ENCODE results near the gene IMMP2L.

IMMP2L gene

DNA sequence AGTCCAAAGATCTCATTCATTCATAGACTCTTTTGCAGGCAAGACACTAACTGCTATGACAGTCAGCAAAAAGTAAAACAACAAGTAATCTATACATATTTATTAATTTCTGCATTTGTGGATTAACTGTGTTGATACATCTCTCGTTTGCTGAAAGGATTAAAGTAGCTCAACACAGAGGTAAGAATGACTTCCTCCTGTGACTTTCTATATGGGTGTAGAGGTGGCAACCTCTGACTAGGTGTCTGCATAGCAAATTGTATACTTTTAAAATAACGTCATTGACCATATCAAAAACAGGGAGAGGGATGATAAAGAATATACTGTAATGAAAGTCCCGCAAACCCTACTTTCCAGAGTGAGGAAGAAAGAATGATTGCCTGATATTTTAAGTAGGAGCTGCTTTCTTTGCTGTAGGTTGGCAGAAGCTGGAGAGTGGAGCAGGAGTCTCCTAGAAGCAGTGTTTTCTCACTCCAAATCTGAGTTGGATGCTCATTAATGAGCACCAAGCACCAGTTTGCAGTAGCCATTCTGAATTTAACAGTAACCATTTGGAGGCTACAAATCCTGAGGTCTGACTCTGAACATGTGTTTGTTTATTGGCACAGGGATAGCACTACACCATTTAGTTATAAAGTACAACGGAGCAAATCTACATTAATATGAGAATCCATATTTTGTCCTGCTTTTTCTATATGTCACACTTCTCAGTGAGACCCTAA, 480.6 kb downstream of the IMMP2L start:
- Mint-ChIP-seq H3K36me3 (ENCODE audit: low read depth) (no peaks in the 10 kb centered on the region), H3K27me3 (ENCODE audit: low read depth, poor library complexity) (no peaks in the 10 kb centered on the region), H3K27ac (no peak overlapping the region), H3K9me3 (no peaks in the 10 kb centered on the region), H3K4me3 (no peak overlapping the region), H3K4me1 (peaks cover 8% of the 10 kb centered on the region)
- TF ChIP-seq, protein P1, sequence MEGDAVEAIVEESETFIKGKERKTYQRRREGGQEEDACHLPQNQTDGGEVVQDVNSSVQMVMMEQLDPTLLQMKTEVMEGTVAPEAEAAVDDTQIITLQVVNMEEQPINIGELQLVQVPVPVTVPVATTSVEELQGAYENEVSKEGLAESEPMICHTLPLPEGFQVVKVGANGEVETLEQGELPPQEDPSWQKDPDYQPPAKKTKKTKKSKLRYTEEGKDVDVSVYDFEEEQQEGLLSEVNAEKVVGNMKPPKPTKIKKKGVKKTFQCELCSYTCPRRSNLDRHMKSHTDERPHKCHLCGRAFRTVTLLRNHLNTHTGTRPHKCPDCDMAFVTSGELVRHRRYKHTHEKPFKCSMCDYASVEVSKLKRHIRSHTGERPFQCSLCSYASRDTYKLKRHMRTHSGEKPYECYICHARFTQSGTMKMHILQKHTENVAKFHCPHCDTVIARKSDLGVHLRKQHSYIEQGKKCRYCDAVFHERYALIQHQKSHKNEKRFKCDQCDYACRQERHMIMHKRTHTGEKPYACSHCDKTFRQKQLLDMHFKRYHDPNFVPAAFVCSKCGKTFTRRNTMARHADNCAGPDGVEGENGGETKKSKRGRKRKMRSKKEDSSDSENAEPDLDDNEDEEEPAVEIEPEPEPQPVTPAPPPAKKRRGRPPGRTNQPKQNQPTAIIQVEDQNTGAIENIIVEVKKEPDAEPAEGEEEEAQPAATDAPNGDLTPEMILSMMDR (IDR thresholded peaks at IDR 0.05), result no peak
- no peak for DNase-seq

DNA sequence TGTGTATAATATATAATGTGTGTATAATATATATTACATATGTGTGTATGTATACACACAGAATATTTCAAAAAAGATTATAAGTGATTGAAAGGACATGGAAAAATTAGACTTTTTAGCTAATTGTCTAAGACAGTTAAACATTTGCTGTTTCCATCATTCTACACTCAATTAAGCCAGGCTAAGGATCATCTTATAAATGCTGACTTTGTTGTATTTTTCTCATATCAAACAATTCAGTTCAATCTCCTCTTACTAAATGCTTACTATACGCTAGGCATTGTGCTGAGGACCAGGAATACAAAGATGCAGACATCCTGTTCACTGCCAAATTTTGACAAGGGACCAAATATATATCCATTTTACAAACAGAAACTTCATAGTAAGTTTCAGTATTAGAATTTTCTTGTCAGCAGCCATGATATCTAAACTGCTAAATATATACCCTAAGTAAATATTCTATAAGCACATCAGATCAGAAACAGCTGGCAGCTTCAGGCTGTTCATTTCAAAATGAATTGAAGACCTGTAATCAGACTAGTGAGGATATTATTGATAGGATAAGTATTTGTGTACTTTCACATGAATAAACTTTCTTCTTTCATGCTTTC, 481.7 kb downstream of the IMMP2L start:
- Mint-ChIP-seq H3K27ac (no peak overlapping the region), H3K9me3 (no peaks in the 10 kb centered on the region), H3K27me3 (ENCODE audit: low read depth, poor library complexity) (no peaks in the 10 kb centered on the region), H3K4me1 (peaks cover 8% of the 10 kb centered on the region), H3K36me3 (ENCODE audit: low read depth) (no peaks in the 10 kb centered on the region), H3K4me3 (no peak overlapping the region)
- TF ChIP-seq, protein P1 (IDR thresholded peaks at IDR 0.05), result no peak
- no peak for DNase-seq

DNA sequence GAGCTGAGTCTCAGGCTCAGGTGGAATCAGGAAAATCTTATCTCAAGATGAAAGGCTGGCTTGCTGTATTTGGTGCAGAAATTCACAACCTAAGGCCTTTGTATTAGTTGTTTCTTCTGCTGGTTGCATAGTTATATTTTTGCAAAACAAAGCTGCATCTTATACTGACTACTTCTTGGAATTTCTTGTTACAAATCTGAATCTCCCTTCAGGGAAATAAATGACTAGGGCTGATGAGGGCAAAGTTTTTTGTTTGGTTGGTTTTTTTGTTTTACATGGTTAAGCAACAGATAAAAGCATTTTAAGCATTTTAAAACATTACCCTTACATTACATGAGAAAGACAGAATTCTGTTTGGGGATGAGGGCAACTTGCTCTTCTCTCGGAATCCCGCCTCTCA, 485.3 kb downstream of the IMMP2L start:
- DNase-seq, result no peak
- H3K9me3 Mint-ChIP-seq, result no peaks in the 10 kb centered on the region
- H3K36me3 Mint-ChIP-seq (ENCODE audit: low read depth), result no peaks in the 10 kb centered on the region
- TF ChIP-seq, protein P1 (IDR thresholded peaks at IDR 0.05), result no peak
- peaks cover 2% of the 10 kb centered on the region for H3K27me3 Mint-ChIP-seq (ENCODE audit: low read depth, poor library complexity)
- no peaks in the 10 kb centered on the region for H3K4me1 Mint-ChIP-seq
- H3K27ac Mint-ChIP-seq, result no peak overlapping the region
- no peak overlapping the region for H3K4me3 Mint-ChIP-seq

DNA sequence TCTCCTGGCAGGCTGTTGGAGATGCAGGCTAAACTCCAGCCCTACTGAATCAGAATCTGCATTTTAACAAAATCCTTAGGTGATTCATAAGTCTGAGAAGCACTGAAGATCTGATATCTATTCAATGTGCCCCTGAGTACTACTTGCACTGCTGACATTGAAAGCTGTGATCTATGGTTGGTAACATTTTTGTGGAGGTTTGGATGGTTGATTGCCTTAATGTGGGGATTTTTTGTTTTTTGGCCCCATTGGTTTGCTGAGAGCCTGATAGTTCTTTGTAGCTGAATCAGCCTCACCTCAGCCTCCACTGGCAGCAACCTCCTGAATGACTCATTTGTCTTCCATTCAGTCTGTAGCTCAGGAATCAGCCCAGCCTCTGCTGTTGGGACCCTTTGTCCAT, 486.1 kb downstream of the IMMP2L start:
- Mint-ChIP-seq H3K4me3 (no peak overlapping the region), H3K27ac (no peak overlapping the region), H3K36me3 (ENCODE audit: low read depth) (no peaks in the 10 kb centered on the region), H3K4me1 (peaks cover 4% of the 10 kb centered on the region), H3K9me3 (no peaks in the 10 kb centered on the region), H3K27me3 (ENCODE audit: low read depth, poor library complexity) (peaks cover 2% of the 10 kb centered on the region)
- TF ChIP-seq, protein P1 (IDR thresholded peaks at IDR 0.05), result no peak
- DNase-seq, result no peak

DNA sequence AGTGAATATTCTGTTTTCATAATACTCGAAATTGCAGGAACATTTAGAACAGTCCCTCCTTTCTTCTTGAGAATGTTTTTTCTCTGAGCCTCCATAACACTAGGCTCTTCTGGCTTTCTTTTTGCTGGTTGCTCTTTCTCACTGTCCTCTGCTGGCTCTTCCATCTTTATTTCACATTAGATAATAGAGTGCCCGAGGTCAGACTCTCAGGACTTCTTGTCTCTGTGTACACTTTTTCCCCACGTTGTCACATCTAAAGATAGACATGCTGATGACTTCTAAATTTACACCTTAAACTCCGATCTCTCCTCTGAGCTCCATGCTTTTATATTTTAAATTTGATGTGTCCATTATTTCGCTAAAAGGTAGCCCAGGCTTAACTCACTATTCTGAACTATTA, 486.8 kb downstream of the IMMP2L start:
- peaks cover 2% of the 10 kb centered on the region for H3K27me3 Mint-ChIP-seq (ENCODE audit: low read depth, poor library complexity)
- no peaks in the 10 kb centered on the region for H3K9me3 Mint-ChIP-seq
- no peak for DNase-seq
- peaks cover 4% of the 10 kb centered on the region for H3K4me1 Mint-ChIP-seq
- TF ChIP-seq, protein P1 (IDR thresholded peaks at IDR 0.05), result no peak
- peak overlapping the region; percentile 8 for H3K27ac Mint-ChIP-seq
- no peak overlapping the region for H3K4me3 Mint-ChIP-seq
- no peaks in the 10 kb centered on the region for H3K36me3 Mint-ChIP-seq (ENCODE audit: low read depth)

DNA sequence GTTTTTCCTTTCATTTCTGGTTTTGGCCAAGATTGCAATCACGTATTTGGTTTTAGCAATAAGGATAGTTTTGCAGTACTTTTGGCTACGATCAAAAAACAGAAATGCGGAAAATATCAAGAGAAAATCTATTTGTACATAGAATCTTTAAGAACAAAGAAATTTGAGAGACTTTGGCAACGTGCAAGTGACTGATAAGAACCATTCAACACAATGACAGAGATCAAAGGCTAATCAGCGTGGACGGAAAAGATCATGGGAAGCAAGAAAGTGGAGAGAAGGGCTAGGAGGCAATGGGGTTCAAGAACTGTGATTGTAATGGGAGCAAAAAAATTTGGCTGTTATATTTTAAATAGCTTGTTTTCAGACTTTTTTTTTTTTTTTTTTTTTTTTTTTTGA, 487.5 kb downstream of the IMMP2L start:
- H3K9me3 Mint-ChIP-seq, result no peaks in the 10 kb centered on the region
- H3K4me1 Mint-ChIP-seq, result peaks cover 4% of the 10 kb centered on the region
- DNase-seq, result no peak
- no peaks in the 10 kb centered on the region for H3K36me3 Mint-ChIP-seq (ENCODE audit: low read depth)
- peaks cover 2% of the 10 kb centered on the region for H3K27me3 Mint-ChIP-seq (ENCODE audit: low read depth, poor library complexity)
- TF ChIP-seq, protein P1 (IDR thresholded peaks at IDR 0.05), result no peak
- H3K4me3 Mint-ChIP-seq, result no peak overlapping the region
- H3K27ac Mint-ChIP-seq, result peak overlapping the region; percentile 0

All from nephron progenitor cell (in vitro differentiated cells).